ENCODE measurements around the gene ZNF366.

The ZNF366 gene

DNA sequence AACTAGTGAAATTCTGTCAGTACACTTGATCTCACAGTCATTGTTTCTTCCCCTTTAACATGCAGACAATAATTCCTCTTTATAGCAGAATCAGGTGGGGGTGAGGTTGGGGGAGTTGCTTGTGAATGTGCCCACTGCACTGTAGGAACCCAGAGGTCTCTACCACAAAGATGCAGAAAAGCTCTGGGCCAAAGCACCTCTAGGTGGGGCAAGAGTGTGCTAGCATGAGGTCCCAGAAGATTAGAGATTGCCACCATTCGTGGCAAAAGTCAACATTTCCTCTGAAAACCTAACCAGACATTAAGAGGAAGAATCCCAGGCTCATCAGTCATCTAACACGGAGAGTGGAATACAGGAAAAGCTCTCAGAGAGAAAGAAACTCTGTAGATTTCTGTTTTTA lies 112.5 kb downstream of the ZNF366 start:
- ATAC-seq, result 0 out of 3 replicates have a peak, but pooled peaks have one; percentile 29
- TF ChIP-seq, protein P1, sequence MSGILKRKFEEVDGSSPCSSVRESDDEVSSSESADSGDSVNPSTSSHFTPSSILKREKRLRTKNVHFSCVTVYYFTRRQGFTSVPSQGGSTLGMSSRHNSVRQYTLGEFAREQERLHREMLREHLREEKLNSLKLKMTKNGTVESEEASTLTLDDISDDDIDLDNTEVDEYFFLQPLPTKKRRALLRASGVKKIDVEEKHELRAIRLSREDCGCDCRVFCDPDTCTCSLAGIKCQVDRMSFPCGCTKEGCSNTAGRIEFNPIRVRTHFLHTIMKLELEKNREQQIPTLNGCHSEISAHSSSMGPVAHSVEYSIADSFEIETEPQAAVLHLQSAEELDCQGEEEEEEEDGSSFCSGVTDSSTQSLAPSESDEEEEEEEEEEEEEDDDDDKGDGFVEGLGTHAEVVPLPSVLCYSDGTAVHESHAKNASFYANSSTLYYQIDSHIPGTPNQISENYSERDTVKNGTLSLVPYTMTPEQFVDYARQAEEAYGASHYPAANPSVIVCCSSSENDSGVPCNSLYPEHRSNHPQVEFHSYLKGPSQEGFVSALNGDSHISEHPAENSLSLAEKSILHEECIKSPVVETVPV (CRISPR knock-in tag; IDR thresholded peaks at IDR 0.05), result no peak
- TF ChIP-seq CSDC2 (CRISPR knock-in tag; IDR thresholded peaks at IDR 0.05) (no peak), PPARA (CRISPR knock-in tag; IDR thresholded peaks at IDR 0.05; ENCODE audit: borderline replicate concordance) (no peak), TCF4 (CRISPR knock-in tag; IDR thresholded peaks at IDR 0.05; ENCODE audit: borderline replicate concordance) (no peak), TSHZ2 (CRISPR knock-in tag; IDR thresholded peaks at IDR 0.05) (no peak), TOX (CRISPR knock-in tag; IDR thresholded peaks at IDR 0.05; ENCODE audit: borderline replicate concordance) (no peak), ZFP30 (CRISPR knock-in tag; IDR thresholded peaks at IDR 0.05) (no peak), CREB5 (CRISPR knock-in tag; IDR thresholded peaks at IDR 0.05; ENCODE audit: low read depth) (no peak), ZFP3 (CRISPR knock-in tag; IDR thresholded peaks at IDR 0.05) (no peak), ZC3H10 (CRISPR knock-in tag; IDR thresholded peaks at IDR 0.05) (no peak), ZNF8 (CRISPR knock-in tag; IDR thresholded peaks at IDR 0.05) (no peak), BACH2 (CRISPR knock-in tag; IDR thresholded peaks at IDR 0.05; ENCODE audit: borderline replicate concordance) (no peak), RARB (CRISPR knock-in tag; IDR thresholded peaks at IDR 0.05) (no peak), ZNF565 (CRISPR knock-in tag; conservative IDR thresholded peaks at IDR 0.05; ENCODE audit: low read depth) (no peak)
- TF ChIP-seq, protein P2, sequence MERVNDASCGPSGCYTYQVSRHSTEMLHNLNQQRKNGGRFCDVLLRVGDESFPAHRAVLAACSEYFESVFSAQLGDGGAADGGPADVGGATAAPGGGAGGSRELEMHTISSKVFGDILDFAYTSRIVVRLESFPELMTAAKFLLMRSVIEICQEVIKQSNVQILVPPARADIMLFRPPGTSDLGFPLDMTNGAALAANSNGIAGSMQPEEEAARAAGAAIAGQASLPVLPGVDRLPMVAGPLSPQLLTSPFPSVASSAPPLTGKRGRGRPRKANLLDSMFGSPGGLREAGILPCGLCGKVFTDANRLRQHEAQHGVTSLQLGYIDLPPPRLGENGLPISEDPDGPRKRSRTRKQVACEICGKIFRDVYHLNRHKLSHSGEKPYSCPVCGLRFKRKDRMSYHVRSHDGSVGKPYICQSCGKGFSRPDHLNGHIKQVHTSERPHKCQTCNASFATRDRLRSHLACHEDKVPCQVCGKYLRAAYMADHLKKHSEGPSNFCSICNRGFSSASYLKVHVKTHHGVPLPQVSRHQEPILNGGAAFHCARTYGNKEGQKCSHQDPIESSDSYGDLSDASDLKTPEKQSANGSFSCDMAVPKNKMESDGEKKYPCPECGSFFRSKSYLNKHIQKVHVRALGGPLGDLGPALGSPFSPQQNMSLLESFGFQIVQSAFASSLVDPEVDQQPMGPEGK (CRISPR knock-in tag; IDR thresholded peaks at IDR 0.05; ENCODE audit: borderline replicate concordance), result no peak
- TF ChIP-seq, protein P3, sequence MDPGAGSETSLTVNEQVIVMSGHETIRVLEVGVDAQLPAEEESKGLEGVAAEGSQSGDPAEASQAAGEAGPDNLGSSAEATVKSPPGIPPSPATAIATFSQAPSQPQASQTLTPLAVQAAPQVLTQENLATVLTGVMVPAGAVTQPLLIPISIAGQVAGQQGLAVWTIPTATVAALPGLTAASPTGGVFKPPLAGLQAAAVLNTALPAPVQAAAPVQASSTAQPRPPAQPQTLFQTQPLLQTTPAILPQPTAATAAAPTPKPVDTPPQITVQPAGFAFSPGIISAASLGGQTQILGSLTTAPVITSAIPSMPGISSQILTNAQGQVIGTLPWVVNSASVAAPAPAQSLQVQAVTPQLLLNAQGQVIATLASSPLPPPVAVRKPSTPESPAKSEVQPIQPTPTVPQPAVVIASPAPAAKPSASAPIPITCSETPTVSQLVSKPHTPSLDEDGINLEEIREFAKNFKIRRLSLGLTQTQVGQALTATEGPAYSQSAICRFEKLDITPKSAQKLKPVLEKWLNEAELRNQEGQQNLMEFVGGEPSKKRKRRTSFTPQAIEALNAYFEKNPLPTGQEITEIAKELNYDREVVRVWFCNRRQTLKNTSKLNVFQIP (CRISPR knock-in tag; IDR thresholded peaks at IDR 0.05; ENCODE audit: borderline replicate concordance, low read depth), result no peak

DNA sequence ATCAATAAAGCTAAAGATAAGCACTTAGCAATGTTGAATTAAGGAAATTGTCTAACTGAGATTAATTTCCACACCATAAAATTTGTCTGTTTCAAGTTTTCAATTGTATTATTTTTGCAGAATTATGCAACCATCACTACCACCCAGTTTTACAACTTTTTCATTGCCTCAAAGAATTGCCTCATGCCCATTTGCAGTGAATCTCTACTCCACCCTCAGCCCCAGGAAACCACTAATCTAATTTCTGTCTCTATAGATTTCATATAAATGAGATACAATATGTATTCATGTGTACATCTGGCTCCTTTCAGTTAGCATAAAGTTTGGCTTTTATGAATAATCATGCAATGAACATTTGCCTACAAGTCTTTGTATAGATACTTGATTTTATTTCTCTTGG lies 114.2 kb downstream of the ZNF366 start:
- peak; percentile 32; the same call in 1 of the 2 replicates for TF ChIP-seq ISL1 (CRISPR knock-in tag; IDR thresholded peaks at IDR 0.05)
- TF ChIP-seq, protein P2 (CRISPR knock-in tag; IDR thresholded peaks at IDR 0.05; ENCODE audit: borderline replicate concordance), result peak; percentile 31; the same call in 1 of the 2 replicates
- no peak for TF ChIP-seq RARB (CRISPR knock-in tag; IDR thresholded peaks at IDR 0.05)
- ATAC-seq, result no peak

Data from SK-N-SH treated with all-trans-retinoic acid at 6 μM for 48 hours (cell line).